Measurements from ENCODE around the gene BLVRB. TPM values are rescaled to one million over a fixed set of nuclear protein-coding genes. Genes with fewer than 3 reads are reported as not detected.

The BLVRB gene
- total and polyA plus RNA-seq, 9 of the 15 experiments (the other 6 are each of a cell fraction or from before 2014, with no cell fraction given) = 81.1 to 749 (median 331) TPM

DNA sequence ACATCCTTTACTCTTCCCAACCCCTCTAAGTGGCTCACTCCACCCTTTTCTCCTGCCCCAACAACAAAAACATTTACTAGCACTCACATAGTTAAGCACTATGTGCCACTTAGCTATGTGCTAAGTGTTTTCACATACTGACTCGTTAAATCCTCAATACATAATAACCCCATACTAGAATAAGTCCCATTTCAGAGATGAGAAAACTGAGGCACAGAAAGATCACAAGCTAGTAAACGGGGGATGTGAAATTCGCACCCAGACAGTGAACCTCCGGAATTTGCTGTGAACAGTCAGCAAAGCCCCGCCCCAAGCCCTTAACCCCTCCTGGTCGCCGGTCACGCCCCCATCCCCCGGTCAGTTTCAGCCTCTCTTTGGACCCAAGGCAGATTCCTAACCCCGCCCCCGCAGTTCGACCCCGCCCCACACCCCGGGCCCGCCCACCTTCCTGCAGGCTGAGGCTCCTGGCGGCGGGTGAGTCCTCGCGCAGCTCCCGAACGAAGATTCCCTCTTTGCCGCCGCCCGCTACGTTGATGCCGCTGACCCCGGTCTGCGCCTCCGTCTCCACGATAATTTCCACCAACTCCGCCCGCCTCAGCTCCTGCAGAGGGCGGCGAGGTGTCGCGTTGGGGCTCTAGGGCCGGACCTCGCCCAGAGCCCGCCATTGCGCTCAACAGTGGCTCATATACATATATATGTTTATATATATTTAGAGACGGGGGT lies 62.1 kb downstream of the BLVRB start (continued):
- TF ChIP-seq, protein P1, sequence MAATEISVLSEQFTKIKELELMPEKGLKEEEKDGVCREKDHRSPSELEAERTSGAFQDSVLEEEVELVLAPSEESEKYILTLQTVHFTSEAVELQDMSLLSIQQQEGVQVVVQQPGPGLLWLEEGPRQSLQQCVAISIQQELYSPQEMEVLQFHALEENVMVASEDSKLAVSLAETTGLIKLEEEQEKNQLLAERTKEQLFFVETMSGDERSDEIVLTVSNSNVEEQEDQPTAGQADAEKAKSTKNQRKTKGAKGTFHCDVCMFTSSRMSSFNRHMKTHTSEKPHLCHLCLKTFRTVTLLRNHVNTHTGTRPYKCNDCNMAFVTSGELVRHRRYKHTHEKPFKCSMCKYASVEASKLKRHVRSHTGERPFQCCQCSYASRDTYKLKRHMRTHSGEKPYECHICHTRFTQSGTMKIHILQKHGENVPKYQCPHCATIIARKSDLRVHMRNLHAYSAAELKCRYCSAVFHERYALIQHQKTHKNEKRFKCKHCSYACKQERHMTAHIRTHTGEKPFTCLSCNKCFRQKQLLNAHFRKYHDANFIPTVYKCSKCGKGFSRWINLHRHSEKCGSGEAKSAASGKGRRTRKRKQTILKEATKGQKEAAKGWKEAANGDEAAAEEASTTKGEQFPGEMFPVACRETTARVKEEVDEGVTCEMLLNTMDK (IDR thresholded peaks at IDR 0.05; ENCODE audit: borderline replicate concordance, insufficient read depth, low read depth, low read length, poor library complexity, severe bottlenecking) = no peak
- TF ChIP-seq PHB (CRISPR knock-in tag; IDR thresholded peaks at IDR 0.05) = no peak
- no peak for TF ChIP-seq NONO (IDR thresholded peaks at IDR 0.05; ENCODE audit: low read depth in 2 of 2, low read length in 1 of 2)
- TF ChIP-seq SP2 (IDR thresholded peaks at IDR 0.05; ENCODE audit: extremely low read depth, low read depth, low read length, poor library complexity, severe bottlenecking) = no peak
- TF ChIP-seq CBX1 (IDR thresholded peaks at IDR 0.05; ENCODE audit: low read depth) = peak; percentile 88; the same call in 1 of the 2 replicates
- TF ChIP-seq ZNF583 (CRISPR knock-in tag; IDR thresholded peaks at IDR 0.05) = no peak
- TF ChIP-seq, protein P2, sequence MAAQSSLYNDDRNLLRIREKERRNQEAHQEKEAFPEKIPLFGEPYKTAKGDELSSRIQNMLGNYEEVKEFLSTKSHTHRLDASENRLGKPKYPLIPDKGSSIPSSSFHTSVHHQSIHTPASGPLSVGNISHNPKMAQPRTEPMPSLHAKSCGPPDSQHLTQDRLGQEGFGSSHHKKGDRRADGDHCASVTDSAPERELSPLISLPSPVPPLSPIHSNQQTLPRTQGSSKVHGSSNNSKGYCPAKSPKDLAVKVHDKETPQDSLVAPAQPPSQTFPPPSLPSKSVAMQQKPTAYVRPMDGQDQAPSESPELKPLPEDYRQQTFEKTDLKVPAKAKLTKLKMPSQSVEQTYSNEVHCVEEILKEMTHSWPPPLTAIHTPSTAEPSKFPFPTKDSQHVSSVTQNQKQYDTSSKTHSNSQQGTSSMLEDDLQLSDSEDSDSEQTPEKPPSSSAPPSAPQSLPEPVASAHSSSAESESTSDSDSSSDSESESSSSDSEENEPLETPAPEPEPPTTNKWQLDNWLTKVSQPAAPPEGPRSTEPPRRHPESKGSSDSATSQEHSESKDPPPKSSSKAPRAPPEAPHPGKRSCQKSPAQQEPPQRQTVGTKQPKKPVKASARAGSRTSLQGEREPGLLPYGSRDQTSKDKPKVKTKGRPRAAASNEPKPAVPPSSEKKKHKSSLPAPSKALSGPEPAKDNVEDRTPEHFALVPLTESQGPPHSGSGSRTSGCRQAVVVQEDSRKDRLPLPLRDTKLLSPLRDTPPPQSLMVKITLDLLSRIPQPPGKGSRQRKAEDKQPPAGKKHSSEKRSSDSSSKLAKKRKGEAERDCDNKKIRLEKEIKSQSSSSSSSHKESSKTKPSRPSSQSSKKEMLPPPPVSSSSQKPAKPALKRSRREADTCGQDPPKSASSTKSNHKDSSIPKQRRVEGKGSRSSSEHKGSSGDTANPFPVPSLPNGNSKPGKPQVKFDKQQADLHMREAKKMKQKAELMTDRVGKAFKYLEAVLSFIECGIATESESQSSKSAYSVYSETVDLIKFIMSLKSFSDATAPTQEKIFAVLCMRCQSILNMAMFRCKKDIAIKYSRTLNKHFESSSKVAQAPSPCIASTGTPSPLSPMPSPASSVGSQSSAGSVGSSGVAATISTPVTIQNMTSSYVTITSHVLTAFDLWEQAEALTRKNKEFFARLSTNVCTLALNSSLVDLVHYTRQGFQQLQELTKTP (IDR thresholded peaks at IDR 0.05; ENCODE audit: low read depth in 1 of 2, partially characterized antibody in 2 of 2) = no peak
- TF ChIP-seq ZNF561 (CRISPR knock-in tag; conservative IDR thresholded peaks at IDR 0.05) = no peak
- TF ChIP-seq TBP (optimal IDR thresholded peaks at IDR 0.05; ENCODE audit: low read depth, low read length) = no peak
- TF ChIP-seq, protein P3, sequence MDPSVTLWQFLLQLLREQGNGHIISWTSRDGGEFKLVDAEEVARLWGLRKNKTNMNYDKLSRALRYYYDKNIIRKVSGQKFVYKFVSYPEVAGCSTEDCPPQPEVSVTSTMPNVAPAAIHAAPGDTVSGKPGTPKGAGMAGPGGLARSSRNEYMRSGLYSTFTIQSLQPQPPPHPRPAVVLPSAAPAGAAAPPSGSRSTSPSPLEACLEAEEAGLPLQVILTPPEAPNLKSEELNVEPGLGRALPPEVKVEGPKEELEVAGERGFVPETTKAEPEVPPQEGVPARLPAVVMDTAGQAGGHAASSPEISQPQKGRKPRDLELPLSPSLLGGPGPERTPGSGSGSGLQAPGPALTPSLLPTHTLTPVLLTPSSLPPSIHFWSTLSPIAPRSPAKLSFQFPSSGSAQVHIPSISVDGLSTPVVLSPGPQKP (CRISPR knock-in tag; IDR thresholded peaks at IDR 0.05) = no peak
- peak; percentile 43; the same call in 1 of the 2 replicates for TF ChIP-seq ZBTB7A (IDR thresholded peaks at IDR 0.05; ENCODE audit: borderline replicate concordance, control insufficient read depth, low read depth, low read length)
- no peak for TF ChIP-seq MED1 (CRISPR knock-in tag; IDR thresholded peaks at IDR 0.05; ENCODE audit: borderline replicate concordance)
- peak; percentile 53 for TF ChIP-seq ESRRA (IDR thresholded peaks at IDR 0.05; ENCODE audit: borderline replicate concordance, low read depth)
- no peak for TF ChIP-seq ZNF778 (CRISPR knock-in tag; IDR thresholded peaks at IDR 0.05)
- TF ChIP-seq, protein P4, sequence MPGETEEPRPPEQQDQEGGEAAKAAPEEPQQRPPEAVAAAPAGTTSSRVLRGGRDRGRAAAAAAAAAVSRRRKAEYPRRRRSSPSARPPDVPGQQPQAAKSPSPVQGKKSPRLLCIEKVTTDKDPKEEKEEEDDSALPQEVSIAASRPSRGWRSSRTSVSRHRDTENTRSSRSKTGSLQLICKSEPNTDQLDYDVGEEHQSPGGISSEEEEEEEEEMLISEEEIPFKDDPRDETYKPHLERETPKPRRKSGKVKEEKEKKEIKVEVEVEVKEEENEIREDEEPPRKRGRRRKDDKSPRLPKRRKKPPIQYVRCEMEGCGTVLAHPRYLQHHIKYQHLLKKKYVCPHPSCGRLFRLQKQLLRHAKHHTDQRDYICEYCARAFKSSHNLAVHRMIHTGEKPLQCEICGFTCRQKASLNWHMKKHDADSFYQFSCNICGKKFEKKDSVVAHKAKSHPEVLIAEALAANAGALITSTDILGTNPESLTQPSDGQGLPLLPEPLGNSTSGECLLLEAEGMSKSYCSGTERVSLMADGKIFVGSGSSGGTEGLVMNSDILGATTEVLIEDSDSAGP (CRISPR knock-in tag; IDR thresholded peaks at IDR 0.05) = no peak
- no peak for TF ChIP-seq ZNF354B (CRISPR knock-in tag; IDR thresholded peaks at IDR 0.05)
- TF ChIP-seq KDM2B (CRISPR knock-in tag; IDR thresholded peaks at IDR 0.05) = no peak
- TF ChIP-seq GATAD2B (IDR thresholded peaks at IDR 0.05; ENCODE audit: borderline replicate concordance) = no peak
- 0 out of 2 replicates have a peak, but pooled peaks have one; percentile 9 for TF ChIP-seq ZNF584 (CRISPR knock-in tag; IDR thresholded peaks at IDR 0.05; ENCODE audit: low read depth)

Data from K562 (cell line).